H9 (cell line): ENCODE measurements around the gene RAB3C. TPM values are rescaled to one million over a fixed set of nuclear protein-coding genes. Genes with fewer than 3 reads are reported as not detected.

Source experiments
- DNase-seq: peaks from one replicate; pipeline ENCODE4 v3.0.0-alpha.2; 2017
- H2AFZ ChIP-seq: one replicate; pipeline ENCODE4 v1.6.1; 2013; ENCODE audit warnings: mild to moderate bottlenecking, low read length, control low read depth, moderate library complexity
- H2AK5ac ChIP-seq: 2 replicates; pipeline ENCODE4 v1.6.1; 2013; ENCODE audit warnings: low read length, control low read depth, mixed read lengths; ENCODE audit not compliant: insufficient read length
- H2BK120ac ChIP-seq: one replicate; pipeline ENCODE4 v1.6.1; 2013; ENCODE audit warnings: low read depth, mild to moderate bottlenecking, low read length, control low read depth, inconsistent platforms; ENCODE audit not compliant: poor library complexity, severe bottlenecking
- H2BK12ac ChIP-seq: 2 replicates; pipeline ENCODE4 v1.6.1; 2013; ENCODE audit warnings: low read length, control low read depth, mixed read lengths, low read depth; ENCODE audit not compliant: insufficient read length
- H2BK15ac ChIP-seq: 2 replicates; pipeline ENCODE4 v1.6.1; 2013; ENCODE audit warnings: low read depth, low read length, control low read depth
- H2BK20ac ChIP-seq: one replicate; pipeline ENCODE4 v1.6.1; 2013; ENCODE audit warnings: low read depth, mild to moderate bottlenecking, low read length, control low read depth, inconsistent platforms; ENCODE audit not compliant: poor library complexity, severe bottlenecking
- H2BK5ac ChIP-seq: 2 replicates; pipeline ENCODE4 v1.6.1; 2013; ENCODE audit warnings: low read length, control low read depth, mixed read lengths; ENCODE audit not compliant: insufficient read length
- H3K14ac ChIP-seq: 2 replicates; pipeline ENCODE4 v1.6.1; 2013; ENCODE audit warnings: low read length, control low read depth; ENCODE audit not compliant: insufficient read depth
- H3K18ac ChIP-seq: 2 replicates; pipeline ENCODE4 v1.6.1; 2013; ENCODE audit warnings: low read depth, mild to moderate bottlenecking, mixed read lengths, low read length, control low read depth; ENCODE audit not compliant: insufficient read length
- H3K23ac ChIP-seq: 2 replicates; pipeline ENCODE4 v1.6.1; 2013; ENCODE audit warnings: low read length, control low read depth, mixed read lengths, low read depth; ENCODE audit not compliant: insufficient read length
- H3K23me2 ChIP-seq: 2 replicates; pipeline ENCODE4 v1.6.1; 2013; ENCODE audit warnings: low read depth, mild to moderate bottlenecking, mixed read lengths, low read length, control low read depth; ENCODE audit not compliant: insufficient read length, poor library complexity, severe bottlenecking
- H3K27ac ChIP-seq: 2 replicates; pipeline ENCODE4 v1.5.1; 2013; ENCODE audit warnings: low read length, control low read depth, mixed read lengths, low read depth; ENCODE audit not compliant: insufficient read length
- H3K27me3 ChIP-seq: 2 replicates; pipeline ENCODE4 v1.6.1; 2013; ENCODE audit warnings: low read length, control low read depth, inconsistent platforms; ENCODE audit not compliant: insufficient read depth
- H3K4ac ChIP-seq: 2 replicates; pipeline ENCODE4 v1.6.1; 2013; ENCODE audit warnings: low read depth, mild to moderate bottlenecking, control low read depth, inconsistent platforms, low read length, moderate library complexity
- H3K4me1 ChIP-seq: 2 replicates; pipeline ENCODE4 v1.6.1; 2013; ENCODE audit warnings: low read length, control low read depth, inconsistent platforms; ENCODE audit not compliant: insufficient read depth
- H3K4me2 ChIP-seq: 2 replicates; pipeline ENCODE4 v1.6.1; 2013; ENCODE audit warnings: low read length, control low read depth, mixed read lengths; ENCODE audit not compliant: insufficient read length, insufficient read depth
- H3K56ac ChIP-seq: 2 replicates; pipeline ENCODE4 v1.6.1; 2013; ENCODE audit warnings: low read depth, mild to moderate bottlenecking, mixed read lengths, low read length, control low read depth; ENCODE audit not compliant: insufficient read length
- H3K79me1 ChIP-seq: 2 replicates; pipeline ENCODE4 v1.6.1; 2013; ENCODE audit warnings: low read depth, mild to moderate bottlenecking, moderate library complexity, low read length, control low read depth, inconsistent platforms; ENCODE audit not compliant: insufficient read depth, poor library complexity, severe bottlenecking
- H3K79me2 ChIP-seq: 2 replicates; pipeline ENCODE4 v1.6.1; 2013; ENCODE audit warnings: low read length, control low read depth, inconsistent platforms; ENCODE audit not compliant: insufficient read depth
- H3K9ac ChIP-seq: 2 replicates; pipeline ENCODE4 v1.6.1; 2013; ENCODE audit warnings: low read length, control low read depth, mixed read lengths; ENCODE audit not compliant: insufficient read length; ENCODE audit errors: extremely low read depth
- H3K9me3 ChIP-seq: one replicate; pipeline ENCODE4 v1.6.1; 2013; ENCODE audit warnings: low read depth, low read length, inconsistent platforms; ENCODE audit not compliant: control insufficient read depth
- H3T11ph ChIP-seq: one replicate; pipeline ENCODE4 v1.6.1; 2013; ENCODE audit warnings: mild to moderate bottlenecking, low read length, control low read depth, inconsistent platforms
- H4K20me1 ChIP-seq: one replicate; pipeline ENCODE4 v1.6.1; 2013; ENCODE audit not compliant: control insufficient read depth, insufficient read length, insufficient read depth
- H4K5ac ChIP-seq: 2 replicates; pipeline ENCODE4 v1.6.1; 2013; ENCODE audit warnings: low read depth, mild to moderate bottlenecking, mixed read lengths, low read length, control low read depth; ENCODE audit not compliant: insufficient read length
- H4K8ac ChIP-seq: replicated peaks from 2 replicates; pipeline ENCODE4 v1.6.1; 2013; ENCODE audit warnings: low read length, control low read depth, mixed read lengths, low read depth; ENCODE audit not compliant: insufficient read length
- H4K91ac ChIP-seq: 2 replicates; pipeline ENCODE4 v1.6.1; 2013; ENCODE audit warnings: low read depth, mild to moderate bottlenecking, moderate library complexity, mixed read lengths, low read length, control low read depth; ENCODE audit not compliant: insufficient read length
- H3K27ac Mint-ChIP-seq, 3 experiments: 2 replicates in 2 of 3; 3 replicates in 1 of 3; pipeline ENCODE4 v1.8.0; 2020 to 2021; ENCODE audit warnings: mixed read lengths in 3 of 3, mild to moderate bottlenecking in 1 of 3, moderate library complexity in 1 of 3
- H3K27me3 Mint-ChIP-seq: 2 replicates; pipeline ENCODE4 v1.8.0; 2021; ENCODE audit warnings: low read depth, mild to moderate bottlenecking, moderate library complexity, mixed read lengths
- H3K36me3 Mint-ChIP-seq, 3 experiments: 2 replicates in 2 of 3; 3 replicates in 1 of 3; pipeline ENCODE4 v1.8.0; 2020 to 2021; ENCODE audit warnings: low read depth in 3 of 3, mixed read lengths in 3 of 3; ENCODE audit not compliant: insufficient read depth in 1 of 3
- H3K4me1 Mint-ChIP-seq, 2 experiments: 2 replicates each; pipeline ENCODE4 v1.8.0; 2020; ENCODE audit warnings: mixed read lengths in 2 of 2
- H3K4me3 Mint-ChIP-seq, 2 experiments: 2 replicates in 1 of 2; 3 replicates in 1 of 2; pipeline ENCODE4 v1.8.0; 2020 to 2021; ENCODE audit warnings: mild to moderate bottlenecking in 2 of 2, mixed read lengths in 2 of 2, moderate library complexity in 1 of 2
- H3K9me3 Mint-ChIP-seq, 2 experiments: 2 replicates in 1 of 2; 3 replicates in 1 of 2; pipeline ENCODE4 v1.8.0; 2020; ENCODE audit warnings: mild to moderate bottlenecking in 2 of 2, mixed read lengths in 2 of 2, moderate library complexity in 1 of 2
- CTCF ChIP-seq: fragments of 200-600 bp; sonication (generic); conservative IDR thresholded peaks from 3 replicates; pipeline ENCODE4 v1.8.0; 2021; ENCODE audit warnings: antibody characterized with exemption, mild to moderate bottlenecking
- WGBS: extraction: QIAGEN DNeasy Blood & Tissue Kit; methylation state at CpG from one replicate; pipeline ENCODE4 v1.1.7; 2013; ENCODE audit warnings: missing lambda C conversion rate, low lambda C conversion rate, mixed read lengths; ENCODE audit not compliant: insufficient read length; ENCODE audit errors: extremely low coverage; 5-methylcytosine and 5-hydroxymethylcytosine counted together
- total RNA-seq: library from RNA; stranded (reverse); gene quantifications from 2 replicates; pipeline ENCODE4 v1.2.1, GENCODE V29; 2021

Gene RAB3C
- total RNA-seq, 1 experiment from 2014 or later = 16.3 TPM

GRCh38 chr5:58620336-58620735 is 37.5 kb downstream of the RAB3C start:
- Histone ChIP-seq H2AK5ac (no peak overlapping the region), H3K27ac (no peak overlapping the region), H3T11ph (no peak overlapping the region), H2BK20ac (no peak overlapping the region), H3K27me3 (no peaks in the 10 kb centered on the region), H3K23me2 (no peaks in the 10 kb centered on the region), H2BK120ac (no peak overlapping the region), H3K79me1 (no peaks in the 10 kb centered on the region), H3K4ac (no peak overlapping the region), H4K91ac (no peak overlapping the region), H3K9ac (no peak overlapping the region), H3K14ac (no peak overlapping the region), H4K8ac (no peak overlapping the region), H2AFZ (no peak overlapping the region), H3K18ac (no peak overlapping the region), H3K9me3 (no peaks in the 10 kb centered on the region), H3K79me2 (no peaks in the 10 kb centered on the region), H3K4me2 (no peak overlapping the region), H3K56ac (no peak overlapping the region), H2BK5ac (no peak overlapping the region), H3K4me1 (no peaks in the 10 kb centered on the region), H2BK12ac (no peak overlapping the region), H2BK15ac (no peak overlapping the region), H4K20me1 (no peaks in the 10 kb centered on the region), H3K23ac (no peak overlapping the region), H4K5ac (no peak overlapping the region)
- Mint-ChIP-seq H3K9me3 (no peaks in the 10 kb centered on the region), H3K27me3 (no peaks in the 10 kb centered on the region), H3K4me3 (no peak overlapping the region), H3K27ac (no peak overlapping the region), H3K4me1 (peaks cover 11 to 14% of the 10 kb centered on the region in 2 experiments), H3K36me3 (no peaks in the 10 kb centered on the region)
- no peak for DNase-seq
- no CpG with 5 or more reads among the region's 1 CpG for WGBS
- no peak for TF ChIP-seq CTCF
